IMR-90 (cell line): ENCODE results near the gene SLC25A26. TPM values are rescaled to one million over a fixed set of nuclear protein-coding genes. Genes with fewer than 3 reads are reported as not detected.

Experiments
- ATAC-seq: fragments of 200-7000 bp; cut with Tn5 transposase; 2 replicates; pipeline ENCODE4 v1.9.1; 2020; ENCODE audit warnings: low read depth, mild to moderate bottlenecking, moderate library complexity
- BruUV-seq: library from RNA; stranded (reverse); fragments of 400-500 nt; replicated peaks from 2 replicates; lab custom pipeline; 2021; lab: Mats Ljungman, UMichigan
- CTCF ChIA-PET: fragments of 300-600 bp; formaldehyde crosslinking; extraction: SDS; loops from one replicate; lab custom pipeline; 2021; ENCODE audit warnings: antibody characterized with exemption; lab: Yijun Ruan, JAX
- POLR2A ChIA-PET: fragments of 300-600 bp; sonication (Branson Sonifier 250); formaldehyde crosslinking; loops from one replicate; lab custom pipeline; 2022; ENCODE audit warnings: antibody characterized with exemption; ENCODE audit not compliant: unreplicated experiment; lab: Charles Lee
- DNase-seq: peaks from one replicate; pipeline ENCODE4 v3.0.0; 2013
- H2AFZ ChIP-seq: replicated peaks from 2 replicates; pipeline ENCODE3; 2013; ENCODE audit warnings: low read length, mild to moderate bottlenecking; ENCODE audit not compliant: poor library complexity
- H2AK5ac ChIP-seq: 2 replicates; pipeline ENCODE4 v1.6.1; 2013; ENCODE audit warnings: low read depth, low read length, inconsistent platforms
- H2AK9ac ChIP-seq: replicated peaks from 2 replicates; pipeline ENCODE3; 2013; ENCODE audit warnings: mild to moderate bottlenecking, low read depth, low read length, moderate library complexity; ENCODE audit not compliant: poor library complexity
- H2BK120ac ChIP-seq: 2 replicates; pipeline ENCODE4 v1.6.1; 2013; ENCODE audit warnings: low read depth, low read length, inconsistent platforms
- H2BK15ac ChIP-seq: 3 replicates; pipeline ENCODE4 v1.6.1; 2013; ENCODE audit warnings: low read depth, low read length, inconsistent platforms
- H2BK20ac ChIP-seq: 2 replicates; pipeline ENCODE4 v1.6.1; 2013; ENCODE audit warnings: low read depth, mild to moderate bottlenecking, inconsistent platforms, low read length, moderate library complexity
- H2BK5ac ChIP-seq: 2 replicates; pipeline ENCODE4 v1.6.1; 2013; ENCODE audit warnings: mild to moderate bottlenecking, low read depth, low read length, inconsistent platforms; ENCODE audit not compliant: poor library complexity, severe bottlenecking
- H3K14ac ChIP-seq: replicated peaks from 2 replicates; pipeline ENCODE4 v1.6.1; 2013; ENCODE audit warnings: low read depth, low read length, inconsistent platforms
- H3K18ac ChIP-seq: 2 replicates; pipeline ENCODE4 v1.6.1; 2013; ENCODE audit warnings: low read depth, low read length, control low read depth
- H3K23ac ChIP-seq: 2 replicates; pipeline ENCODE4 v1.6.1; 2013; ENCODE audit warnings: low read depth, low read length, inconsistent platforms
- H3K27ac ChIP-seq: 2 replicates; pipeline ENCODE4 v1.5.1; 2013; ENCODE audit warnings: mild to moderate bottlenecking, control low read depth, low read length; ENCODE audit not compliant: insufficient read depth
- H3K27me3 ChIP-seq: 2 replicates; pipeline ENCODE4 v1.6.1; 2013; ENCODE audit warnings: low read length; ENCODE audit not compliant: control insufficient read depth, insufficient read depth
- H3K36me3 ChIP-seq: 2 replicates; pipeline ENCODE4 v1.6.1; 2013; ENCODE audit warnings: low read length, mixed read lengths; ENCODE audit not compliant: control insufficient read depth, insufficient read depth
- H3K4ac ChIP-seq: 2 replicates; pipeline ENCODE4 v1.6.1; 2013; ENCODE audit warnings: low read depth, low read length, inconsistent platforms
- H3K4me1 ChIP-seq: 2 replicates; pipeline ENCODE4 v1.6.1; 2013; ENCODE audit warnings: low read length, mixed read lengths; ENCODE audit not compliant: control insufficient read depth, insufficient read depth
- H3K4me2 ChIP-seq: 2 replicates; pipeline ENCODE4 v1.6.1; 2013; ENCODE audit warnings: low read depth, mild to moderate bottlenecking, control low read depth, low read length, moderate library complexity
- H3K4me3 ChIP-seq: 2 replicates; pipeline ENCODE4 v1.5.1; 2013; ENCODE audit warnings: low read depth, mild to moderate bottlenecking, control low read depth, low read length, moderate library complexity; ENCODE audit not compliant: insufficient read depth
- H3K56ac ChIP-seq: 2 replicates; pipeline ENCODE4 v1.6.1; 2013; ENCODE audit warnings: low read length, inconsistent platforms; ENCODE audit not compliant: insufficient read depth; ENCODE audit errors: extremely low read depth
- H3K79me1 ChIP-seq, 2 experiments: 2 replicates each; pipeline ENCODE4 v1.6.1; 2013; ENCODE audit warnings: low read length in 2 of 2, inconsistent platforms in 1 of 2, low read depth in 1 of 2
- H3K9ac ChIP-seq: 2 replicates; pipeline ENCODE4 v1.6.1; 2013; ENCODE audit warnings: low read depth, low read length, control low read depth
- H3K9me1 ChIP-seq: 2 replicates; pipeline ENCODE4 v1.6.1; 2013; ENCODE audit warnings: low read length, inconsistent platforms; ENCODE audit not compliant: insufficient read depth
- H3K9me3 ChIP-seq: 2 replicates; pipeline ENCODE4 v1.6.1; 2013; ENCODE audit warnings: low read length; ENCODE audit not compliant: control insufficient read depth, insufficient read depth
- H4K20me1 ChIP-seq: 2 replicates; pipeline ENCODE4 v1.6.1; 2013; ENCODE audit warnings: low read length, inconsistent platforms; ENCODE audit not compliant: insufficient read depth
- H4K5ac ChIP-seq: 2 replicates; pipeline ENCODE4 v1.6.1; 2013; ENCODE audit warnings: mild to moderate bottlenecking, low read depth, low read length, control low read depth
- H4K8ac ChIP-seq, 2 experiments: 2 replicates each; pipeline ENCODE4 v1.6.1; 2013; ENCODE audit warnings: low read depth in 2 of 2, low read length in 2 of 2, control low read depth in 1 of 2, inconsistent platforms in 1 of 2
- H4K91ac ChIP-seq: 2 replicates; pipeline ENCODE4 v1.6.1; 2013; ENCODE audit warnings: low read depth, low read length, inconsistent platforms; ENCODE audit not compliant: insufficient read depth
- ELK1 ChIP-seq: fragments of 150-350 bp; IDR thresholded peaks from 2 replicates; pipeline ENCODE4 v1.6.1; 2016; ENCODE audit warnings: low read depth, mild to moderate bottlenecking, low read length, moderate library complexity, borderline replicate concordance
- FOS ChIP-seq: fragments of 150-350 bp; IDR thresholded peaks from 2 replicates; pipeline ENCODE4 v1.6.1; 2016; ENCODE audit warnings: low read depth, low read length
- MAFK ChIP-seq: IDR thresholded peaks from 2 replicates; pipeline ENCODE4 v1.6.1; 2012; ENCODE audit warnings: low read depth, low read length, improper control_type of control experiment
- MXI1 ChIP-seq: IDR thresholded peaks from 2 replicates; pipeline ENCODE4 v1.6.1; 2012; ENCODE audit warnings: low read depth, mild to moderate bottlenecking, low read length, moderate library complexity, borderline replicate concordance
- NFE2L2 ChIP-seq: fragments of 150-350 bp; IDR thresholded peaks from 2 replicates; pipeline ENCODE4 v1.6.1; 2016; ENCODE audit warnings: low read depth, mild to moderate bottlenecking, low read length
- POLR2A ChIP-seq: IDR thresholded peaks from 2 replicates; pipeline ENCODE4 v1.6.1; 2012; ENCODE audit warnings: mild to moderate bottlenecking, low read depth, low read length
- RAD21 ChIP-seq: IDR thresholded peaks from 2 replicates; pipeline ENCODE4 v1.6.1; 2012; ENCODE audit warnings: low read length, improper control_type of control experiment
- RFX5 ChIP-seq: IDR thresholded peaks from 2 replicates; pipeline ENCODE4 v1.8.0; 2012; ENCODE audit warnings: low read depth, mild to moderate bottlenecking, low read length, moderate library complexity
- WGBS, 2 experiments: methylation state at CpG; one replicate each; pipeline versions ENCODE4 v1.1.5 to v1.1.7; 2013; ENCODE audit warnings: missing lambda C conversion rate in 2 of 2; ENCODE audit not compliant: insufficient read length in 1 of 2; ENCODE audit errors: extremely low coverage in 2 of 2; 5-methylcytosine and 5-hydroxymethylcytosine counted together
- dilution Hi-C: fragments of 300-500 bp; cut with HindIII; formaldehyde crosslinking; loops from one replicate; pipeline ENCODE4 v1.14.3; 2018; ENCODE audit warnings: low sequenced_read_pairs; ENCODE audit not compliant: unreplicated experiment
- in situ Hi-C: fragments of 300-500 bp; cut with MboI; formaldehyde crosslinking; loops from 3 replicates; pipeline ENCODE4 v1.14.3; 2019; ENCODE audit warnings: low sequenced_read_pairs, inconsistent platforms, mixed read lengths
- intact Hi-C: fragments of 100-400 bp; cut with micrococcal nuclease; formaldehyde crosslinking; loops from 2 replicates; pipeline ENCODE4 v1.10.0; 2022
- polyA plus RNA-seq, 3 experiments: library from polyadenylated mRNA; depleted of rRNA; stranded (reverse); fragments of >200 nt; gene quantifications; 2 replicates each; pipeline ENCODE4 v1.2.3, GENCODE V29; 2012; ENCODE audit warnings: low replicate concordance in 1 of 3
- total RNA-seq: library from RNA; depleted of rRNA; stranded (reverse); fragments of >200 nt; gene quantifications from 2 replicates; pipeline ENCODE4 v1.2.3, GENCODE V29; 2012

The SLC25A26 gene
- total and polyA plus RNA-seq, 2 of the 4 experiments (the other 2 are of a cell fraction), result 10.9 to 12.7 TPM

GRCh38 chr3:66400411-66401156 lies 179.8 kb downstream of the SLC25A26 start:
- H4K8ac ChIP-seq, result no peak overlapping the region
- H3K56ac ChIP-seq, result no peak overlapping the region
- no peak overlapping the region for H3K18ac ChIP-seq
- H2BK15ac ChIP-seq, result no peak overlapping the region
- no peak overlapping the region for H2BK20ac ChIP-seq
- intact Hi-C loops, result loop anchor here (10.0 kb wide), 1 partner anchor 334 kb away; no protein-coding TSS in a partner anchor
- H3K14ac ChIP-seq, result no peak overlapping the region
- no peak overlapping the region for H3K4me3 ChIP-seq
- H2AFZ ChIP-seq, result no peak overlapping the region
- no peak overlapping the region for H4K91ac ChIP-seq
- no peaks in the 10 kb centered on the region for H4K20me1 ChIP-seq
- dilution Hi-C loops, result no loop called here
- ChIA-PET POLR2A (no interaction called here), CTCF (no interaction called here)
- H3K9ac ChIP-seq, result no peak overlapping the region
- peaks cover 59% of the 10 kb centered on the region for H3K36me3 ChIP-seq
- H3K4ac ChIP-seq, result no peak overlapping the region
- H2BK5ac ChIP-seq, result no peak overlapping the region
- H3K27ac ChIP-seq, result no peak overlapping the region
- H4K5ac ChIP-seq, result no peak overlapping the region
- in situ Hi-C loops, result loop anchor here (10.0 kb wide), 1 partner anchor 126 kb away; no protein-coding TSS in a partner anchor
- H3K23ac ChIP-seq, result no peak overlapping the region
- H3K4me2 ChIP-seq, result no peak overlapping the region
- H3K9me3 ChIP-seq, result no peaks in the 10 kb centered on the region
- no peak for ATAC-seq
- no TSS peak for BruUV-seq
- H3K27me3 ChIP-seq, result no peaks in the 10 kb centered on the region
- TF ChIP-seq MXI1 (no peak), MAFK (no peak), RFX5 (no peak), FOS (no peak), NFE2L2 (no peak), RAD21 (no peak), ELK1 (no peak), POLR2A (no peak)
- DNase-seq, result no peak
- peaks cover 17% of the 10 kb centered on the region for H3K9me1 ChIP-seq
- H3K4me1 ChIP-seq, result peaks cover 18% of the 10 kb centered on the region
- peak overlapping the region; percentile 69 for H2AK9ac ChIP-seq
- peaks cover 6 to 36% of the 10 kb centered on the region in 2 experiments; a peak in 3 of 4 replicates for H3K79me1 ChIP-seq
- no peak overlapping the region for H2AK5ac ChIP-seq
- WGBS, 2 experiments, result 94% methylated on average over 6 of the region's 15 CpGs; no CpG with 5 or more reads in 1 of the 2 experiments
- no peak overlapping the region for H2BK120ac ChIP-seq
